ENCODE measurements around the gene FAAH2.

The FAAH2 gene

GRCh38 chrX:57286507-57287251, at the start of gene FAAH2:
Gene FAAH2 (plus strand): TSS chrX:57286706. CDS start chrX:57286826, 120 bp downstream.
- Histone ChIP-seq H3K27ac (no peak within 1 kb of the TSS), H3K27me3 (ENCODE audit: insufficient read depth, low read depth, severe bottlenecking) (peaks cover 17% of the 10 kb centered on the region), H3K36me3 (no peaks in the 10 kb centered on the region), H3K4me3 (ENCODE audit: low read depth, low read length) (no peak within 1 kb of the TSS), H3K9me3 (ENCODE audit: severe bottlenecking) (no peaks in the 10 kb centered on the region)
- no peak for DNase-seq
- no peak for TF ChIP-seq CTCF (IDR thresholded peaks at IDR 0.05; ENCODE audit: low read depth, low read length)

GRCh38 chrX:57241967-57242366, 44.5 kb upstream of the FAAH2 start:
- peaks cover 3% of the 10 kb centered on the region for H3K9me3 ChIP-seq (ENCODE audit: severe bottlenecking)
- no peak overlapping the region for H3K27ac ChIP-seq
- no peak overlapping the region for H3K4me3 ChIP-seq (ENCODE audit: low read depth, low read length)
- no peaks in the 10 kb centered on the region for H3K36me3 ChIP-seq
- peaks cover 4% of the 10 kb centered on the region for H3K27me3 ChIP-seq (ENCODE audit: insufficient read depth, low read depth, severe bottlenecking)
- TF ChIP-seq CTCF (IDR thresholded peaks at IDR 0.05; ENCODE audit: low read depth, low read length), result no peak
- DNase-seq, result no peak

GRCh38 chrX:57251965-57252364, 34.5 kb upstream of the FAAH2 start:
- Histone ChIP-seq H3K36me3 (no peaks in the 10 kb centered on the region), H3K4me3 (ENCODE audit: low read depth, low read length) (no peak overlapping the region), H3K27me3 (ENCODE audit: insufficient read depth, low read depth, severe bottlenecking) (no peaks in the 10 kb centered on the region), H3K27ac (no peak overlapping the region), H3K9me3 (ENCODE audit: severe bottlenecking) (no peaks in the 10 kb centered on the region)
- TF ChIP-seq CTCF (IDR thresholded peaks at IDR 0.05; ENCODE audit: low read depth, low read length), result no peak
- no peak for DNase-seq

GRCh38 chrX:57265126-57265525, 21.4 kb upstream of the FAAH2 start:
- Histone ChIP-seq H3K4me3 (ENCODE audit: low read depth, low read length) (no peak overlapping the region), H3K27me3 (ENCODE audit: insufficient read depth, low read depth, severe bottlenecking) (no peaks in the 10 kb centered on the region), H3K27ac (no peak overlapping the region), H3K9me3 (ENCODE audit: severe bottlenecking) (no peaks in the 10 kb centered on the region), H3K36me3 (no peaks in the 10 kb centered on the region)
- no peak for TF ChIP-seq CTCF (IDR thresholded peaks at IDR 0.05; ENCODE audit: low read depth, low read length)
- no peak for DNase-seq

GRCh38 chrX:57266275-57266674, 20.2 kb upstream of the FAAH2 start:
- TF ChIP-seq CTCF (IDR thresholded peaks at IDR 0.05; ENCODE audit: low read depth, low read length), result no peak
- H3K27ac ChIP-seq, result no peak overlapping the region
- H3K9me3 ChIP-seq (ENCODE audit: severe bottlenecking), result no peaks in the 10 kb centered on the region
- no peak for DNase-seq
- no peaks in the 10 kb centered on the region for H3K36me3 ChIP-seq
- H3K27me3 ChIP-seq (ENCODE audit: insufficient read depth, low read depth, severe bottlenecking), result no peaks in the 10 kb centered on the region
- H3K4me3 ChIP-seq (ENCODE audit: low read depth, low read length), result no peak overlapping the region

- no peak for TF ChIP-seq CTCF (IDR thresholded peaks at IDR 0.05; ENCODE audit: low read depth, low read length)
- H3K9me3 ChIP-seq (ENCODE audit: severe bottlenecking), result no peaks in the 10 kb centered on the region
- no peak overlapping the region for H3K27ac ChIP-seq
- no peaks in the 10 kb centered on the region for H3K27me3 ChIP-seq (ENCODE audit: insufficient read depth, low read depth, severe bottlenecking)
- no peak overlapping the region for H3K4me3 ChIP-seq (ENCODE audit: low read depth, low read length)
- no peak for DNase-seq
- no peaks in the 10 kb centered on the region for H3K36me3 ChIP-seq
Observed at GRCh38 chrX:57266871-57267270, 19.6 kb upstream of the FAAH2 start.
